ENCODE results near the gene PRXL2A. TPM values are rescaled to one million over a fixed set of nuclear protein-coding genes. Genes with fewer than 3 reads are reported as not detected.
A peak's percentile ranks its signal among the peaks of the same experiment; 100 is the strongest.

Gene PRXL2A
- total and polyA plus RNA-seq, 10 of the 15 experiments (the other 5 are each of a cell fraction or from before 2014, with no cell fraction given) = 2.8 to 15.6 (median 11.1) TPM

GRCh38 chr10:80471715-80472233, 63.4 kb downstream of the PRXL2A start:
- ChIA-PET POLR2A (interaction anchor here (0.6 to 12.9 kb wide), 8 partner anchors 8 to 452 kb away, joined by 3 to 190 read pairs (median 20); partner anchors contain the start of gene TSPAN14), RAD21 (ENCODE audit: unreplicated experiment) (interaction anchor here (1.4 to 21.4 kb wide), 8 partner anchors 10 to 127 kb away, joined by 5 to 412 read pairs (median 12); no protein-coding TSS in a partner anchor), SMC1A (ENCODE audit: uncharacterized antibody, unreplicated experiment) (interaction anchor here (1.3 to 36.0 kb wide), 6 partner anchors 11 to 60 kb away, joined by 3 to 1038 read pairs (median 14); no protein-coding TSS in a partner anchor), CTCF (interaction anchor here (0.6 to 21.5 kb wide), 7 partner anchors 10 to 68 kb away, joined by 3 to 402 read pairs (median 11); no protein-coding TSS in a partner anchor)
- DNase-seq (ENCODE audit: low read depth, low spot score) (no peak), ATAC-seq (peak; percentile 73), FAIRE-seq (no peak)
- H3K9ac ChIP-seq (ENCODE audit: control insufficient read depth, insufficient read depth, low read length) = peak overlapping the region; percentile 60
- no peak overlapping the region for H2AFZ ChIP-seq (ENCODE audit: control insufficient read depth, low read depth, low read length)
- peaks cover 71% of the 10 kb centered on the region for H3K79me2 ChIP-seq (ENCODE audit: control insufficient read depth, insufficient read depth, low read length)
- H3K36me3 ChIP-seq (ENCODE audit: control insufficient read depth in 2 of 2, insufficient read depth in 2 of 2, low read length in 1 of 2) = peaks cover 3% of the 10 kb centered on the region in 2 experiments; a peak in 3 of 4 replicates
- H3K27ac ChIP-seq (ENCODE audit: control insufficient read depth, insufficient read depth) = peak overlapping the region; percentile 87
- H3K4me1 ChIP-seq (ENCODE audit: control insufficient read depth, insufficient read depth, low read length) = peaks cover 67% of the 10 kb centered on the region
- 2% methylated on average over 4 of the region's 4 CpGs for WGBS (ENCODE audit: insufficient coverage, insufficient replicate concordance, low lambda C conversion rate, missing lambda C conversion rate)
- intact Hi-C loops (cut with micrococcal nuclease; ENCODE audit: unreplicated experiment) (loop anchor here (1.0 to 2.0 kb wide), 2 partner anchors 15 to 29 kb away; no protein-coding TSS in a partner anchor), in situ Hi-C loops (cut with MboI) (no loop called here)
- no TSS peak for BruUV-seq (replicated peaks)
- H3K4me3 ChIP-seq = no peak overlapping the region; the same call in 1 of the 2 replicates
- no peaks in the 10 kb centered on the region; the same call in 1 of the 2 replicates for H4K20me1 ChIP-seq (ENCODE audit: control insufficient read depth, insufficient read depth)
- H3K27me3 ChIP-seq (replicated peaks in 1 of 2; ENCODE audit: control insufficient read depth in 2 of 2, insufficient read depth in 2 of 2, low read length in 1 of 2) = no peaks in the 10 kb centered on the region
- H3K9me3 ChIP-seq (replicated peaks; ENCODE audit: control insufficient read depth, insufficient read depth, low read length) = peaks cover 2% of the 10 kb centered on the region; the same call in 1 of the 3 replicates
- H3K4me2 ChIP-seq (ENCODE audit: control insufficient read depth, insufficient read depth) = peak overlapping the region; percentile 95
- TF ChIP-seq TCF12 (IDR thresholded peaks at IDR 0.05; ENCODE audit: low read depth, low read length) = peak; percentile 86
- TF ChIP-seq PAX5 (IDR thresholded peaks at IDR 0.05; ENCODE audit: borderline replicate concordance, low read depth, low read length) = peak; percentile 65; the same call in 1 of the 2 replicates
- peak; percentile 78 for TF ChIP-seq PKNOX1 (IDR thresholded peaks at IDR 0.05)
- 0 out of 4 replicates have a peak, but pooled peaks of 1 of the 2 experiments have one; percentile 26 for TF ChIP-seq EP300 (IDR thresholded peaks at IDR 0.05; ENCODE audit: borderline replicate concordance in 1 of 2, control insufficient read depth in 1 of 2, low read depth in 2 of 2, low read length in 2 of 2)
- TF ChIP-seq NR2F1 (conservative IDR thresholded peaks at IDR 0.05) = peak; percentile 84
- TF ChIP-seq ZNF217 (IDR thresholded peaks at IDR 0.05) = 0 out of 2 replicates have a peak, but pooled peaks have one; percentile 48
- peak; percentile 7; the same call in 1 of the 2 replicates for TF ChIP-seq RUNX3 (IDR thresholded peaks at IDR 0.05; ENCODE audit: low read length)
- 0 out of 2 replicates have a peak, but pooled peaks have one; percentile 10 for TF ChIP-seq CREM (IDR thresholded peaks at IDR 0.05; ENCODE audit: low read depth)
- no peak for TF ChIP-seq CBX3 (IDR thresholded peaks at IDR 0.05; ENCODE audit: borderline replicate concordance, low read depth)
- TF ChIP-seq JUNB (IDR thresholded peaks at IDR 0.05) = peak; percentile 11; the same call in 1 of the 2 replicates
- peak; percentile 35 for TF ChIP-seq KLF5 (IDR thresholded peaks at IDR 0.05; ENCODE audit: partially characterized antibody)
- peak; percentile 32 for TF ChIP-seq E2F8 (IDR thresholded peaks at IDR 0.05; ENCODE audit: low read depth, partially characterized antibody)
- 0 out of 2 replicates have a peak, but pooled peaks have one; percentile 20 for TF ChIP-seq MXI1 (IDR thresholded peaks at IDR 0.05; ENCODE audit: low read depth, low read length)
- peak; percentile 73 for TF ChIP-seq HDGF (IDR thresholded peaks at IDR 0.05)
- peak; percentile 50; the same call in 1 of the 2 replicates for TF ChIP-seq CBFB (IDR thresholded peaks at IDR 0.05; ENCODE audit: low read depth)
- TF ChIP-seq ESRRA (IDR thresholded peaks at IDR 0.05; ENCODE audit: low read length) = no peak
- peak; percentile 23; the same call in 1 of the 2 replicates for TF ChIP-seq NR2C1 (IDR thresholded peaks at IDR 0.05)
- no peak for TF ChIP-seq NBN (IDR thresholded peaks at IDR 0.05)
- peak; percentile 59; the same call in 1 of the 2 replicates for TF ChIP-seq IRF4 (IDR thresholded peaks at IDR 0.05; ENCODE audit: low read depth, low read length)
- TF ChIP-seq EED (IDR thresholded peaks at IDR 0.05; ENCODE audit: low read depth) = peak; percentile 75; the same call in 1 of the 2 replicates
- TF ChIP-seq TARDBP (IDR thresholded peaks at IDR 0.05; ENCODE audit: borderline replicate concordance) = no peak
- peak; percentile 14 to 45; a peak in 3 of 4 replicates for TF ChIP-seq BHLHE40 (IDR thresholded peaks at IDR 0.05; ENCODE audit: borderline replicate concordance in 1 of 2, low read depth in 2 of 2, low read length in 1 of 2)

All from GM12878 (cell line).